IMR-90 (cell line): Measurements from ENCODE around the gene FNBP1. TPM values are rescaled to one million over a fixed set of nuclear protein-coding genes. Genes with fewer than 3 reads are reported as not detected.

ENCODE experiments used
- CTCF ChIP-seq: conservative IDR thresholded peaks from 2 replicates; pipeline ENCODE4 v1.5.1; 2012; ENCODE audit warnings: mild to moderate bottlenecking, low read depth, low read length, improper control_type of control experiment
- FOS ChIP-seq: fragments of 150-350 bp; IDR thresholded peaks from 2 replicates; pipeline ENCODE4 v1.6.1; 2016; ENCODE audit warnings: low read depth, low read length
- NFE2L2 ChIP-seq: fragments of 150-350 bp; IDR thresholded peaks from 2 replicates; pipeline ENCODE4 v1.6.1; 2016; ENCODE audit warnings: low read depth, mild to moderate bottlenecking, low read length
- RCOR1 ChIP-seq: IDR thresholded peaks from 2 replicates; pipeline ENCODE4 v1.6.1; 2012; ENCODE audit warnings: mild to moderate bottlenecking, low read length, improper control_type of control experiment; ENCODE audit not compliant: insufficient replicate concordance
- SMC3 ChIP-seq: fragments of 150-350 bp; IDR thresholded peaks from 2 replicates; pipeline ENCODE4 v1.6.1; 2016; ENCODE audit warnings: low read depth, mild to moderate bottlenecking, antibody characterized with exemption, low read length, moderate library complexity
- polyA plus RNA-seq, 3 experiments: library from polyadenylated mRNA; depleted of rRNA; stranded (reverse); fragments of >200 nt; gene quantifications; 2 replicates each; pipeline ENCODE4 v1.2.3, GENCODE V29; 2012; ENCODE audit warnings: low replicate concordance in 1 of 3
- total RNA-seq: library from RNA; depleted of rRNA; stranded (reverse); fragments of >200 nt; gene quantifications from 2 replicates; pipeline ENCODE4 v1.2.3, GENCODE V29; 2012

FNBP1 gene
- total and polyA plus RNA-seq, 2 of the 4 experiments (the other 2 are of a cell fraction), result 10.3 to 15.4 TPM

DNA sequence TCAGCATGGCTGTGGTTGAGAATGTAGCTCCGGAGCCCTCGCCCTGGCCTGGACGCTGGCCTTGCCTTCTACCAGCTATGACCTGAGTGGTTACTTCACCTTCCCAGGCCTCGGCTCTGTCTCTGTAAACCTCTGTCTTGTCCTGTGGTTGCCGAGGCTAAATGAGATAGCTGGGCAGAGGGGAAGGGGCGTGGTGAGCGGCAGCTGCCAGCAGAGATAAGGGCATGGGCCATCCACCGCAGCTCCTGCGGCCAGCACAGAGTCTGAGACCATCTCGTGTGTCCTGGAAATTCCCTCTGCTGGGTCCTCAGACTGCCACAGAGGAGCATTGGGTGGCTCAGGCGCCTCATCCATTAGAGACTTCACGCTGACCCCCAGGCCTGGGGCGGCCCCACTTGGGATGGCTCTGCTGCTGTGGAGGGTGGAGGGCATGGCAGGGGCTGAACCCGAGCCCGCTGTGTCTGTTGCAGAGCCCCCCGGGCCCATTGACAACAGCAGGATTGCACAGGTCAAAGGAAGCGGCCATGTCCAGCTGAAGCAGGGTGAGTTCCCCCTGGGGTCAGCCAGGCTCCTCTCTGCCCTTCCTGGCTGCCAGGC lies 163.8 kb downstream of the FNBP1 start (continued):
- TF ChIP-seq CTCF (no peak), NFE2L2 (no peak), SMC3 (no peak), FOS (no peak), RCOR1 (no peak)
